Ectodermal cell (in vitro differentiated cells): ENCODE data around the gene DEPDC5.

Source experiments
- H3K27ac ChIP-seq: 2 replicates; pipeline ENCODE4 v1.7.0; 2013; ENCODE audit warnings: mild to moderate bottlenecking, low read depth, low read length; ENCODE audit not compliant: insufficient read depth, poor library complexity, severe bottlenecking
- H3K27me3 ChIP-seq: 2 replicates; pipeline ENCODE4 v1.7.0; 2013; ENCODE audit warnings: mild to moderate bottlenecking, low read length; ENCODE audit not compliant: insufficient read depth, control insufficient read depth, poor library complexity, severe bottlenecking
- H3K36me3 ChIP-seq: one replicate; pipeline ENCODE4 v1.7.0; 2013; ENCODE audit warnings: low read length; ENCODE audit not compliant: control insufficient read depth, insufficient read depth
- H3K4me1 ChIP-seq: one replicate; pipeline ENCODE4 v1.7.0; 2013; ENCODE audit warnings: low read length; ENCODE audit not compliant: control insufficient read depth, insufficient read depth
- H3K4me3 ChIP-seq: 2 replicates; pipeline ENCODE4 v1.7.0; 2013; ENCODE audit warnings: low read depth, low read length, control low read depth; ENCODE audit not compliant: insufficient read depth
- H3K9me3 ChIP-seq: 2 replicates; pipeline ENCODE4 v1.7.0; 2013; ENCODE audit warnings: mild to moderate bottlenecking, low read length, moderate library complexity; ENCODE audit not compliant: control insufficient read depth
- whole genome bisulfite sequencing, 2 experiments: methylation state at CpG; one replicate each; pipeline ENCODE4 v1.1.7; 2013; ENCODE audit warnings: missing lambda C conversion rate in 2 of 2; 5-methylcytosine and 5-hydroxymethylcytosine counted together

Gene DEPDC5

GRCh38 chr22:31841078-31841827, 87.4 kb downstream of the DEPDC5 start:
- Histone ChIP-seq H3K27me3 (no peaks in the 10 kb centered on the region), H3K27ac (no peak overlapping the region), H3K4me1 (no peaks in the 10 kb centered on the region), H3K36me3 (peaks cover 18% of the 10 kb centered on the region), H3K9me3 (no peaks in the 10 kb centered on the region), H3K4me3 (no peak overlapping the region)
- WGBS, 2 experiments = 92 to 94% methylated on average over 8 of the region's 8 CpGs

- no peaks in the 10 kb centered on the region for H3K27me3 ChIP-seq
- peaks cover 40% of the 10 kb centered on the region for H3K36me3 ChIP-seq
- WGBS, 2 experiments = 88 to 96% methylated on average over 4 of the region's 4 CpGs
- H3K4me1 ChIP-seq = no peaks in the 10 kb centered on the region
- no peak overlapping the region for H3K4me3 ChIP-seq
- no peak overlapping the region for H3K27ac ChIP-seq
- H3K9me3 ChIP-seq = no peaks in the 10 kb centered on the region
Observed at GRCh38 chr22:31843526-31843925, 89.7 kb downstream of the DEPDC5 start.

- no peak overlapping the region for H3K27ac ChIP-seq
- H3K9me3 ChIP-seq = no peaks in the 10 kb centered on the region
- H3K4me1 ChIP-seq = no peaks in the 10 kb centered on the region
- H3K4me3 ChIP-seq = no peak overlapping the region
- H3K36me3 ChIP-seq = peaks cover 40% of the 10 kb centered on the region
- 97% methylated on average over 17 of the region's 17 CpGs for WGBS, 2 experiments
- H3K27me3 ChIP-seq = no peaks in the 10 kb centered on the region
Observed at GRCh38 chr22:31844941-31845340, 91.1 kb downstream of the DEPDC5 start.

- 93 to 94% methylated on average over 6 of the region's 6 CpGs for WGBS, 2 experiments
- Histone ChIP-seq H3K27ac (no peak overlapping the region), H3K9me3 (no peaks in the 10 kb centered on the region), H3K4me3 (no peak overlapping the region), H3K36me3 (peaks cover 40% of the 10 kb centered on the region), H3K4me1 (no peaks in the 10 kb centered on the region), H3K27me3 (no peaks in the 10 kb centered on the region)
Observed at GRCh38 chr22:31846161-31847115, 92.6 kb downstream of the DEPDC5 start.

- H3K36me3 ChIP-seq = peaks cover 41% of the 10 kb centered on the region
- H3K4me3 ChIP-seq = no peak overlapping the region
- no peaks in the 10 kb centered on the region for H3K9me3 ChIP-seq
- H3K4me1 ChIP-seq = no peaks in the 10 kb centered on the region
- WGBS, 2 experiments = 82 to 85% methylated on average over 1 of the region's 1 CpG
- no peaks in the 10 kb centered on the region for H3K27me3 ChIP-seq
- no peak overlapping the region for H3K27ac ChIP-seq
Observed at GRCh38 chr22:31848411-31848810, 94.6 kb downstream of the DEPDC5 start.

- H3K9me3 ChIP-seq = no peaks in the 10 kb centered on the region
- H3K27ac ChIP-seq = no peak overlapping the region
- 100% methylated on average over 1 of the region's 3 CpGs; no CpG with 5 or more reads in 1 of the 2 experiments for WGBS, 2 experiments
- no peak overlapping the region for H3K4me3 ChIP-seq
- H3K27me3 ChIP-seq = no peaks in the 10 kb centered on the region
- H3K4me1 ChIP-seq = no peaks in the 10 kb centered on the region
- peaks cover 35% of the 10 kb centered on the region for H3K36me3 ChIP-seq
Observed at GRCh38 chr22:31850135-31850534, 96.3 kb downstream of the DEPDC5 start.

- Histone ChIP-seq H3K4me3 (no peak overlapping the region), H3K9me3 (no peaks in the 10 kb centered on the region), H3K36me3 (peaks cover 9% of the 10 kb centered on the region), H3K4me1 (peaks cover 10% of the 10 kb centered on the region), H3K27me3 (no peaks in the 10 kb centered on the region), H3K27ac (no peak overlapping the region)
- 80 to 83% methylated on average over 6 to 9 of the region's 9 CpGs for WGBS, 2 experiments
Observed at GRCh38 chr22:31852691-31853421, 99.0 kb downstream of the DEPDC5 start.

GRCh38 chr22:31853736-31854495, 100.1 kb downstream of the DEPDC5 start:
- H3K27me3 ChIP-seq = no peaks in the 10 kb centered on the region
- H3K27ac ChIP-seq = no peak overlapping the region
- H3K4me3 ChIP-seq = no peak overlapping the region
- WGBS, 2 experiments = 95 to 96% methylated on average over 6 of the region's 6 CpGs
- H3K36me3 ChIP-seq = peaks cover 3% of the 10 kb centered on the region
- peaks cover 11% of the 10 kb centered on the region for H3K4me1 ChIP-seq
- no peaks in the 10 kb centered on the region for H3K9me3 ChIP-seq

- H3K36me3 ChIP-seq = no peaks in the 10 kb centered on the region
Observed at GRCh38 chr22:31857247-31857646, 103.4 kb downstream of the DEPDC5 start.

More at GRCh38 chr22:31857247-31857646, 103.4 kb downstream of the DEPDC5 start:
- Histone ChIP-seq H3K4me3 (no peak overlapping the region), H3K27ac (peak overlapping the region; percentile 51), H3K27me3 (no peaks in the 10 kb centered on the region), H3K4me1 (peaks cover 11% of the 10 kb centered on the region), H3K9me3 (no peaks in the 10 kb centered on the region)
- 20 to 25% methylated on average over 9 of the region's 9 CpGs for WGBS, 2 experiments
